ENCODE measurements around the gene SYNE1.

The SYNE1 gene

DNA sequence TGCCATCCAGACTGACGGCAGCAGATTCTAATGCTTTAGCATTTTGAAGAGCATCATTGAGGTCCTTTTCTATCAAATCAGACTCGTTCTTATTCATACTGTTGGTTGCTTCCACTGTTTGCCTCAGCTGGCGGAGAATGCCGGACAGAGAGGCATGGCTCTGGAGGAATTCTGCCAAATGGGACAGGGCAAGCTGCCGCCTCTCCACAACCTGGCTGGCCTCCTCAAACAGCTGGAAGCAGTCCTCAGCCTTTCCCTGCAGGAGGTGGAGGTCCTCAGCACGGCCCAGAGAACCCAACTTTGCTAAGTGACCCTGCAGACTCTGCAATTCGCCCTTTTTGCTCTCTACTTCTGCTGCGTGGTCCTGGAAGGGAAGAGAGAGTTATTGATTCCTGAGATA lies 220.5 kb downstream of the SYNE1 start:
- no peak for DNase-seq

GRCh38 chr6:152404936-152405595 lies 232.1 kb downstream of the SYNE1 start:
- DNase-seq: no peak

GRCh38 chr6:152404086-152404857 lies 232.9 kb downstream of the SYNE1 start:
- no peak for DNase-seq

GRCh38 chr6:152402791-152403190 lies 234.4 kb downstream of the SYNE1 start:
- no peak for DNase-seq

GRCh38 chr6:152401978-152402377 lies 235.2 kb downstream of the SYNE1 start:
- no peak for DNase-seq

DNA sequence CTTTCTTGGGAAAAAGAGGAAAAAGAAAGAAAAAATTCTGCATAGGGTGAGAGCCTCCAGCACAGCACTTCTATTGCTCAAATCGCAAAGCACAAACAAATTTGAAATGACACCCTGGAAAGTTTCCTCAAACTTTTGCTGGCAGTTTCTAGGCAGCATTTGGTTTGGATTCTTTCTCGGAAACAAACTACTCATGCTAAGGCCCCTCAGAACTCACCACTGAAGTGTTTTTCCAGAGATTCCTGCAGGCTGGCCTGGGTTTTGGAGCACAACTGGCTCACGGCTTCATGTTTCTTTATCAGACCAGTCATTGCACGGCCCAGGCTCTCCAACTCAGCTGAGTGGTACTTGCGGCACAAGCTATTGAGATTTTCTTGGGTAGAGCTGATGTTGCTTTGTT lies 237.8 kb downstream of the SYNE1 start:
- no peak for DNase-seq

GRCh38 chr6:152398993-152399392 lies 238.2 kb downstream of the SYNE1 start:
- no peak for DNase-seq

DNA sequence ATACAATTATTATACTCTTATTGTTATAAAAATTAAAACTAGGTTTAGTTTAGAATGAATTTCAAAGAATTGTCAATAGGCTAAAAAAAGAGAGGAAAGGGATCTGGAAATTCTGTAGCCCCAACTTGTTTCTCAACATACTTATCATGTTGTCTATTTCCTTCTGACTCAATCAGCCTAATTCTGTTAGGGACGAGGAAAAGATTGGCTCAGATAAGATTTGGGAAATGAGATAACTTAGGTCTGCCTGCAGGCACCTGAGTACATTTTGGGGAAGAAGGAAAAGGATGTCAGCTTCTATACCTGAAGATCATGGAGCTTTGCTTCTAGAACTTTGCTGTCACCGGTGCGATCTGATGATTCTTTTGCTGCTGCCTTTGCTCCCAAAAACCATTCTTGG lies 238.8 kb downstream of the SYNE1 start:
- no peak for DNase-seq

DNA sequence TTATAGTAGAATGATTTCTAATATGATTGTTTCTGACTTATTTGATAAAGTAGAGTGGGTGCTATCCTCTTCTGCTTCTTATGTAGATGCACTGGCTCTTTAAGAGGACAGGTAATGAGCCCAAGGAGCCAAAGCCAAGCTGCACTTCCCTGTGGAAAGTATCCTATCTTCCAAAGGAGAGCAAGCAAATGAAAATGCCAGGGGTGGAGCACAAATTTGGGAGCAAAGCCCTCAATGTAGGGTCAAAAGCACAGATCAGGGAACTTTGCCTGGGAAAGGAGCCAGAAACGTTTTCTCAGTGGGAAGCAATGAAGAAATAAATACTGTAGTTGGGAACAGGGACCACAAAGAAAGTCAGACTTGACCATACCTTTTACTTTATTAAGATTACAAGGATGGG lies 242.9 kb downstream of the SYNE1 start:
- DNase-seq: no peak

- DNase-seq: no peak
Measured at GRCh38 chr6:152391179-152391880, 245.8 kb downstream of the SYNE1 start.

DNA sequence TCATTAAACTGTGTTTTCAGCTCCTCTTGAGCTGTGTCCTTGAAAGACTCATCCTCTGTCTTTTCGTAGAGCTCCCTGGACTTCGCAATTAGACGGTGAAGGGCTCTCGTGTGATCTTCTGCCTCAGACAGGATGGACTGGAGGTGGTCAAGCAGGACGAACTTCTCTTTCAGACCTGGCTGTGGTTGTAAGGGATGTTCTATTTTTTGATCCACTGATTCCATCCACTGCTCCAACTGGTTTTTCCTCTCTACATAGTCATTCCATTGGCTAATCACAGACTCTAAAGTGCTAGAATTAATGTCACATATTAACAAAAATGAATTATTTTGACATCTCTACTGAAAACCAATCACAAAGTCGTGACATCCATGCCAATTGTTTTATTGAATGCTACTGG lies 250.1 kb downstream of the SYNE1 start:
- no peak for DNase-seq

GRCh38 chr6:152386131-152386530 lies 251.0 kb downstream of the SYNE1 start:
- DNase-seq: no peak

- DNase-seq: no peak
Measured at GRCh38 chr6:152380993-152381898, 255.9 kb downstream of the SYNE1 start.

- DNase-seq: no peak
Measured at GRCh38 chr6:152380351-152380767, 256.8 kb downstream of the SYNE1 start.

GRCh38 chr6:152379423-152379822 lies 257.7 kb downstream of the SYNE1 start:
- DNase-seq: no peak

- DNase-seq: no peak
Measured at GRCh38 chr6:152378169-152378568, 259.0 kb downstream of the SYNE1 start.

GRCh38 chr6:152375197-152375596 lies 262.0 kb downstream of the SYNE1 start:
- no peak for DNase-seq

- no peak for DNase-seq
Measured at GRCh38 chr6:152372945-152373344, 264.2 kb downstream of the SYNE1 start.

GRCh38 chr6:152371775-152372174 lies 265.4 kb downstream of the SYNE1 start:
- no peak for DNase-seq

- no peak for DNase-seq
Measured at GRCh38 chr6:152368751-152369624, 268.2 kb downstream of the SYNE1 start.

- no peak for DNase-seq
Measured at GRCh38 chr6:152364866-152365265, 272.3 kb downstream of the SYNE1 start.

GRCh38 chr6:152360034-152360433 lies 277.1 kb downstream of the SYNE1 start:
- DNase-seq: no peak
